ENCODE data around the gene RGS10.

RGS10 gene

DNA sequence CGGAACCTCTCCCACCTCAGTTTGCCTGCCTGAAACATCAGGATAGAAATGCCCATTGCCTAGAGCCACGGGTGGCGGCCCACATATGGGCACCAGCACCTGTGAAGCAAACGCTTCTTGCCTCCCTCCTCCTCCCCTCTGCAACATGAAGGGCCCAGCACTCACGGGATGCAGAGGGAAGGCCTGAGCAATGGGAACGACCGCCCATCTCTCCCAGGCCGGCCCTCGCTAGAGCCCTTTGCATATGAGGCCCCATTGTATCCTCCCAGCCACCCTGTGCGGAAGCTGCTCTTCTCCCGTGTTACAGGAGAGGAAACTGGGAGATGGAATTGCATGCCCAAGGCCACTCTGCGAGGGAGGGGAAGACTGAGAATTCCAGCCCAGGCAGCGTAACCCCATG, 88.2 kb downstream of the RGS10 start:
- no peaks in the 10 kb centered on the region for H3K9me3 ChIP-seq (ENCODE audit: insufficient read depth, low read length, severe bottlenecking)
- no peak overlapping the region for H3K4me3 ChIP-seq (ENCODE audit: low read depth in 1 of 2, low read length in 2 of 2)
- H4K20me1 ChIP-seq (ENCODE audit: insufficient read depth, low read length): no peaks in the 10 kb centered on the region
- no peaks in the 10 kb centered on the region for H3K79me2 ChIP-seq (ENCODE audit: insufficient read depth, low read length)
- no peak overlapping the region for H3K9ac ChIP-seq (ENCODE audit: low read depth, low read length)
- no peaks in the 10 kb centered on the region for H3K27me3 ChIP-seq (ENCODE audit: insufficient read depth, low read length, poor library complexity)
- TF ChIP-seq, protein P1, sequence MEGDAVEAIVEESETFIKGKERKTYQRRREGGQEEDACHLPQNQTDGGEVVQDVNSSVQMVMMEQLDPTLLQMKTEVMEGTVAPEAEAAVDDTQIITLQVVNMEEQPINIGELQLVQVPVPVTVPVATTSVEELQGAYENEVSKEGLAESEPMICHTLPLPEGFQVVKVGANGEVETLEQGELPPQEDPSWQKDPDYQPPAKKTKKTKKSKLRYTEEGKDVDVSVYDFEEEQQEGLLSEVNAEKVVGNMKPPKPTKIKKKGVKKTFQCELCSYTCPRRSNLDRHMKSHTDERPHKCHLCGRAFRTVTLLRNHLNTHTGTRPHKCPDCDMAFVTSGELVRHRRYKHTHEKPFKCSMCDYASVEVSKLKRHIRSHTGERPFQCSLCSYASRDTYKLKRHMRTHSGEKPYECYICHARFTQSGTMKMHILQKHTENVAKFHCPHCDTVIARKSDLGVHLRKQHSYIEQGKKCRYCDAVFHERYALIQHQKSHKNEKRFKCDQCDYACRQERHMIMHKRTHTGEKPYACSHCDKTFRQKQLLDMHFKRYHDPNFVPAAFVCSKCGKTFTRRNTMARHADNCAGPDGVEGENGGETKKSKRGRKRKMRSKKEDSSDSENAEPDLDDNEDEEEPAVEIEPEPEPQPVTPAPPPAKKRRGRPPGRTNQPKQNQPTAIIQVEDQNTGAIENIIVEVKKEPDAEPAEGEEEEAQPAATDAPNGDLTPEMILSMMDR (IDR thresholded peaks at IDR 0.05; ENCODE audit: borderline replicate concordance, extremely low read depth, low read length, poor library complexity, severe bottlenecking): no peak
- no peak for TF ChIP-seq EZH2 (IDR thresholded peaks at IDR 0.05; ENCODE audit: borderline replicate concordance, low read depth, low read length, severe bottlenecking)
- no peak overlapping the region for H2AFZ ChIP-seq (ENCODE audit: low read depth, low read length)
- ATAC-seq (ENCODE audit: insufficient read depth, low read depth) (no peak), DNase-seq (no peak)
- H3K4me2 ChIP-seq (ENCODE audit: insufficient read depth, low read length): no peak overlapping the region
- peaks cover 11% of the 10 kb centered on the region; the same call in 1 of the 2 replicates for H3K36me3 ChIP-seq (ENCODE audit: insufficient read depth, low read length)
- no peaks in the 10 kb centered on the region for H3K4me1 ChIP-seq (ENCODE audit: insufficient read depth, low read length)
- no peak overlapping the region for H3K27ac ChIP-seq (ENCODE audit: low read length)

DNA sequence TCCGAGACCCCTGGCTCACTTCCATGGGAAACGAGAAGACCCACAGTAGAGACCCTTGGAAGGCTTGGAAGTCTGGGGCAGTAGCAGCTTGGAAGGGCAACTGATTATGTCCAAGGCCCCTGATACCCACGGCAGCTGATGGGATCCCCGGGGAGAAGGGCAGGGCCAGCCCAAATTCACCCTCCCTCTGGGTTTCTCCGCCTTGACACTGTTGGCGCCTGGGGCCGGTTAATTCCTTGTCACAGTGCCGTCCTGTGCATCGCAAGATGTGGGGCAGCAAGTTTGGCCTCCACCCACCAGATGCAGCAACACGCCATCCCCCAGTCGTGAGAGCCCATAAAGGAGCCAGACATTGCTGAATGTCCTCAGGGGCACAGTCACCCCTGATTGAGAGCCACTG, 89.2 kb downstream of the RGS10 start:
- DNase-seq: no peak
- TF ChIP-seq, protein P1 (IDR thresholded peaks at IDR 0.05; ENCODE audit: borderline replicate concordance, extremely low read depth, low read length, poor library complexity, severe bottlenecking): no peak
- no peak for TF ChIP-seq EZH2 (IDR thresholded peaks at IDR 0.05; ENCODE audit: borderline replicate concordance, low read depth, low read length, severe bottlenecking)
- Histone ChIP-seq H3K27ac (ENCODE audit: low read length) (no peak overlapping the region), H3K4me2 (ENCODE audit: insufficient read depth, low read length) (no peak overlapping the region), H3K4me1 (ENCODE audit: insufficient read depth, low read length) (no peaks in the 10 kb centered on the region), H3K27me3 (ENCODE audit: insufficient read depth, low read length, poor library complexity) (no peaks in the 10 kb centered on the region), H3K9ac (ENCODE audit: low read depth, low read length) (no peak overlapping the region), H2AFZ (ENCODE audit: low read depth, low read length) (no peak overlapping the region), H3K79me2 (ENCODE audit: insufficient read depth, low read length) (no peaks in the 10 kb centered on the region), H3K9me3 (ENCODE audit: insufficient read depth, low read length, severe bottlenecking) (no peaks in the 10 kb centered on the region), H3K36me3 (ENCODE audit: insufficient read depth, low read length) (peaks cover 21% of the 10 kb centered on the region; the same call in 1 of the 2 replicates), H3K4me3 (ENCODE audit: low read depth in 1 of 2, low read length in 2 of 2) (no peak overlapping the region), H4K20me1 (ENCODE audit: insufficient read depth, low read length) (no peaks in the 10 kb centered on the region)
- ATAC-seq (ENCODE audit: insufficient read depth, low read depth): no peak

DNA sequence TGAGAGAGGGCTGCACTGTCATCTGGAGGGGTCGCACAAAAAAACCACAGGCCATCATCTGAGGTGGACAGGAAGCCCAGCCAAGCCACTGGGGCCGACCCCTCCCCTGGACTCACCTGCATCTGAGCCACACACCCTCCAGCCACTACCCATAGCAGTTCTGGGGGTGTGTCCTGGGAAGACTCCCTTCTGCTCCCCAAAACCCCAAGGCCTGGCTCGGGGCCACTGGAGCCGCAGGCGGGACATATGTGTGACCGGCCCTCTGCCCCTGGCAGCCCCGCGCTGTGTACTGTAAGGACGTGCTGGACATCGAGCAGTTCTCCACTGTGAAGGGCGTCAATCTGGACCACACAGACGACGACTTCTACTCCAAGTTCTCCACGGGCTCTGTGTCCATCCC, 90.1 kb downstream of the RGS10 start:
- H4K20me1 ChIP-seq (ENCODE audit: insufficient read depth, low read length): no peaks in the 10 kb centered on the region
- TF ChIP-seq, protein P1 (IDR thresholded peaks at IDR 0.05; ENCODE audit: borderline replicate concordance, extremely low read depth, low read length, poor library complexity, severe bottlenecking): no peak
- no peak for TF ChIP-seq EZH2 (IDR thresholded peaks at IDR 0.05; ENCODE audit: borderline replicate concordance, low read depth, low read length, severe bottlenecking)
- no peak for DNase-seq
- ATAC-seq (ENCODE audit: insufficient read depth, low read depth): no peak
- no peaks in the 10 kb centered on the region for H3K27me3 ChIP-seq (ENCODE audit: insufficient read depth, low read length, poor library complexity)
- no peak overlapping the region for H3K9ac ChIP-seq (ENCODE audit: low read depth, low read length)
- H3K9me3 ChIP-seq (ENCODE audit: insufficient read depth, low read length, severe bottlenecking): no peaks in the 10 kb centered on the region
- H3K4me1 ChIP-seq (ENCODE audit: insufficient read depth, low read length): no peaks in the 10 kb centered on the region
- H3K4me3 ChIP-seq (ENCODE audit: low read depth in 1 of 2, low read length in 2 of 2): no peak overlapping the region
- H3K79me2 ChIP-seq (ENCODE audit: insufficient read depth, low read length): no peaks in the 10 kb centered on the region
- H3K4me2 ChIP-seq (ENCODE audit: insufficient read depth, low read length): no peak overlapping the region
- peaks cover 28% of the 10 kb centered on the region for H3K36me3 ChIP-seq (ENCODE audit: insufficient read depth, low read length)
- H3K27ac ChIP-seq (ENCODE audit: low read length): no peak overlapping the region
- no peak overlapping the region for H2AFZ ChIP-seq (ENCODE audit: low read depth, low read length)

Data from DND-41 (cell line).